ENCODE results near the gene RHBDD1. TPM values are rescaled to one million over a fixed set of nuclear protein-coding genes. Genes with fewer than 3 reads are reported as not detected.

RHBDD1 gene, protein sequence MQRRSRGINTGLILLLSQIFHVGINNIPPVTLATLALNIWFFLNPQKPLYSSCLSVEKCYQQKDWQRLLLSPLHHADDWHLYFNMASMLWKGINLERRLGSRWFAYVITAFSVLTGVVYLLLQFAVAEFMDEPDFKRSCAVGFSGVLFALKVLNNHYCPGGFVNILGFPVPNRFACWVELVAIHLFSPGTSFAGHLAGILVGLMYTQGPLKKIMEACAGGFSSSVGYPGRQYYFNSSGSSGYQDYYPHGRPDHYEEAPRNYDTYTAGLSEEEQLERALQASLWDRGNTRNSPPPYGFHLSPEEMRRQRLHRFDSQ
- polyA plus RNA-seq, result 1 to 10 TPM; 3.9 to 5.2 TPM

DNA sequence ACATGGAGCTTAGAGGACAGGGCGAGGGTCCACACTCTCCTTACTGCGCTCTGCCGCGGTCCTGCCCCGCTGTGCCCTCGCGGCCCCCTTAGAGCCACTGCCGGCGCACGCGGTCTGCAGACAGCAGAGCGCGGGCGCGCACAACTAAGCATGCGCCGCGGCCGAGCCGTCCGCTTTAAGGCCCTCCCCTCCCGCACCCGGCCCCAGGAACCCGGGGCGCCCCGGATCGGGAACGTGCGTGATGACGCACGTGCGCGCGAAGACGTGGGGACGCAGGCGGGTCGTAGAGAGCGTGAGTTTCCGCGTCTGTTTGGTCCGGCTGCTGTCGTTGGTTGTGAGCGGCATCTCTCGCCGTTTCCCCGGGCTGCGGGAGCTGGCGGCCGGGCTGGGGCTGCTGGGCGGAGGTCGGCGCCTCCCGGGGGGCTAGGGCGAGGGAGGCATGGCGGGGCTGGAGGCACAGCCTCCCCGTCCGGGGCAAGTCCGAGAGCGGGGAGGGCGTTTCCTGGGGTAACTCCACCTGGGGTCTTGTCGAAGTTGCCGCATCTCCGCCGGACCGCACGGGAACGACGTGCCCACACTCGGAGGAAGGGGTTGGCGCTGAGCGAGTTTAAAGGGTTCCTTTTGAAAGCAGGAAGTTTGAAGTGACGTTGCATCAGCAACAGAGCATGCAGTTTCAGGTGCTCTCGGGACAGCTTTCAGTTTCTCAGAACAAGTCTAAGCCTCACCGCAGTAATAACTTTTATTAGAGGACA lies at the start of gene RHBDD1:
RHBDD1 (plus strand) TSS at position 259 of the 752 bp plus-strand sequence. CDS start 28,640 bp downstream, outside the sequence.
- Histone ChIP-seq H3K4me1 (ENCODE audit: control insufficient read depth in 2 of 2, insufficient read depth in 2 of 2, low read length in 1 of 2) (peaks cover 3 to 5% of the 10 kb centered on the region in 2 donors), H3K4me3 (ENCODE audit: low read depth in 1 of 2, low read length in 2 of 2) (peak within 1 kb of the TSS; percentile 81 to 90), H3K9me3 (ENCODE audit: control insufficient read depth in 2 of 2, insufficient read depth in 1 of 2, low read depth in 1 of 2, low read length in 1 of 2) (no peaks in the 10 kb centered on the region), H3K27ac (ENCODE audit: low read depth in 2 of 2, low read length in 1 of 2) (peak within 1 kb of the TSS; percentile 100), H3K36me3 (ENCODE audit: control insufficient read depth in 2 of 2, insufficient read depth in 2 of 2, low read length in 1 of 2) (no peaks in the 10 kb centered on the region), H3K27me3 (ENCODE audit: control insufficient read depth in 1 of 2, insufficient read depth in 2 of 2, low read length in 2 of 2) (no peaks in the 10 kb centered on the region)
- 0 to 1% methylated on average over 63 to 75 of the region's 75 CpGs for WGBS, 2 donors

DNA sequence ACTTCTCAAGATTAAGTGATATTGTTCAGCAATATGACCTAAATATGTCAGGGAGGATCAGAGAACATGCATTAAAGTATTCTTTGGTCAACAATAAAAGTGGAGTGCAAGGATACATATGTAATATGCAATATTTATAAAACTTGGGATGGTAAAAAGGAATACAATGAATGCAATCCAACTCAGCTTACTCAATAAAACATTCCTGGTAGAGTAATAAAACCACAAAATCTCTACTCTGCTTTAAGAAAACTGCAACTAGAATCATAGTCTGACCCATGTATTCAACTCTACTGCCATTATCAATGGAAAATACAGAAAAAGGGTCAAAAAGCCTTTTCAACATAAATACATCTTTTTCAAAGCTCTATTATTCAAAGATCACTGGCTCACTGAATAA lies 47.8 kb upstream of the RHBDD1 start:
- Histone ChIP-seq H3K27me3 (ENCODE audit: control insufficient read depth in 1 of 2, insufficient read depth in 2 of 2, low read length in 2 of 2) (no peaks in the 10 kb centered on the region), H3K9me3 (ENCODE audit: control insufficient read depth in 2 of 2, insufficient read depth in 1 of 2, low read depth in 1 of 2, low read length in 1 of 2) (no peaks in the 10 kb centered on the region), H3K4me1 (ENCODE audit: control insufficient read depth in 2 of 2, insufficient read depth in 2 of 2, low read length in 1 of 2) (peaks cover 0 to 2% of the 10 kb centered on the region in 2 donors), H3K36me3 (ENCODE audit: control insufficient read depth in 2 of 2, insufficient read depth in 2 of 2, low read length in 1 of 2) (no peaks in the 10 kb centered on the region), H3K4me3 (ENCODE audit: low read depth in 1 of 2, low read length in 2 of 2) (no peak overlapping the region), H3K27ac (ENCODE audit: low read depth in 2 of 2, low read length in 1 of 2) (no peak overlapping the region)

DNA sequence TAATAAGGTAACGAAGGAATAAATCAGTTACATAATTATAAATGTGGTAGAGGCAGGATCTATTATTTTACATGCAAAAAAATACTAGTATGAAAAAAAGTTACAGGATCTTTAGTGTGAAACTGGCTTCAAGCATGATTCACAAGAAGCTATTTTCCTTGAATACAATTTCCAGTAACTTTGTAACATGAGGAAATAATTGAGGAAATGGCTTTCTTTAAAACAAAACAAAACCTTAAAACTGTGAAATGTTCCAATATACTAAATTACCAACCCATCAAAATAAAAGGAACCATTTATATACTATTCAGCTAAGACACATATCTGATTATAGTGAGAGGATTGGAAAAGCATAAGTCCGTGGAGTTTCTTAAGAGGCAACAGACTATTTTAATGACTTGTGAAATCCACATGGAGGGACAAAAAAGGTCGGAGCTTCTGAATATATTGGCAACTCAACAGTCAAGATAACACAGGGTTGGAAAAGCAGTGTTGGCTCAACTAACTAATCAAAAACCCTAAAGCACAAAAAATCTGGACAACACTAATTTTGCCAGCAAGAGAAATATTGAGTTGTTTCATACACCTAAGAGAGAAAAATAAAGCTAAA lies 46.9 kb upstream of the RHBDD1 start:
- Histone ChIP-seq H3K4me1 (ENCODE audit: control insufficient read depth in 2 of 2, insufficient read depth in 2 of 2, low read length in 1 of 2) (no peaks in the 10 kb centered on the region), H3K4me3 (ENCODE audit: low read depth in 1 of 2, low read length in 2 of 2) (no peak overlapping the region), H3K27me3 (ENCODE audit: control insufficient read depth in 1 of 2, insufficient read depth in 2 of 2, low read length in 2 of 2) (no peaks in the 10 kb centered on the region), H3K27ac (ENCODE audit: low read depth in 2 of 2, low read length in 1 of 2) (no peak overlapping the region), H3K9me3 (ENCODE audit: control insufficient read depth in 2 of 2, insufficient read depth in 1 of 2, low read depth in 1 of 2, low read length in 1 of 2) (no peaks in the 10 kb centered on the region), H3K36me3 (ENCODE audit: control insufficient read depth in 2 of 2, insufficient read depth in 2 of 2, low read length in 1 of 2) (no peaks in the 10 kb centered on the region)
- WGBS, 2 donors, result 60 to 66% methylated on average over 3 of the region's 3 CpGs

DNA sequence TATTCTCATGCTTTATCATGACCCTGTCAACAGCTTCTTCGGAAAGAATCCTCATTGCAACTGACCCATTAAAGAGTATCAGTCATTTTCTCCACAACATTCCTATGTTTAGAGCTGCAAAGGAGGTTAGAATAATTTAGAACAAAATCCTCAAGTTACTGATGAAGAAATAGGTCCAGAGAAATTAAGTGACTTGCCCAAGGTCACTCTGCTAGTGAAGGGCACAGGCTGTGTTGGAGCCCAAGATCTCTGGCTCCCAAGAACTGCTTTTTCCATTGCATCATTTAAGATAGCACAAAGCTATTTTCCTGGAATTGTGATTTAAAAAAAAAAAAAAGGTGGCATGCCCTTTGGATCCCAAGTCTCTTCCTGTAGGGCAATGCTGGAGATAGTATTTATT lies 45.8 kb upstream of the RHBDD1 start:
- Histone ChIP-seq H3K27me3 (ENCODE audit: control insufficient read depth in 1 of 2, insufficient read depth in 2 of 2, low read length in 2 of 2) (no peaks in the 10 kb centered on the region), H3K27ac (ENCODE audit: low read depth in 2 of 2, low read length in 1 of 2) (no peak overlapping the region), H3K36me3 (ENCODE audit: control insufficient read depth in 2 of 2, insufficient read depth in 2 of 2, low read length in 1 of 2) (no peaks in the 10 kb centered on the region), H3K9me3 (ENCODE audit: control insufficient read depth in 2 of 2, insufficient read depth in 1 of 2, low read depth in 1 of 2, low read length in 1 of 2) (no peaks in the 10 kb centered on the region), H3K4me1 (ENCODE audit: control insufficient read depth in 2 of 2, insufficient read depth in 2 of 2, low read length in 1 of 2) (no peaks in the 10 kb centered on the region), H3K4me3 (ENCODE audit: low read depth in 1 of 2, low read length in 2 of 2) (no peak overlapping the region)
- 80 to 87% methylated on average over 1 of the region's 1 CpG for WGBS, 2 donors

DNA sequence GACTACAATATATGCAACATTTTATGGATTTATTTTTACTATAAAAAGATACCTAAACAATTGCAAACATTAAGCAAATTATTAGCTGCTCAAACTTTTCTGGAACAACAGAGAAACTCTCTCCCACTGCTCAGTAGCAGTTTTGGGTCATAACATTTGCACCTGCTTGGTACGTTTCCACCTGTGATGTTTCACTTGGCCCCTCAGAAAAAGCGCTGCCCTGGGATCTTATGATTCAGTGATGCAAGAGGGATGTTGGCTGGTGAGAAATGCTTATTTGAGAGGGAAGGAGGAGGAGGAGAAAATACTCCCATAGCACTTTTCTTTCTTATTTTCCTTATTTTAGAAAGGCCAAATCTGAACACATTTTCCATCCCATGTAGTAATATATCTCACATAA lies 45.4 kb upstream of the RHBDD1 start:
- Histone ChIP-seq H3K27me3 (ENCODE audit: control insufficient read depth in 1 of 2, insufficient read depth in 2 of 2, low read length in 2 of 2) (no peaks in the 10 kb centered on the region), H3K36me3 (ENCODE audit: control insufficient read depth in 2 of 2, insufficient read depth in 2 of 2, low read length in 1 of 2) (no peaks in the 10 kb centered on the region), H3K4me1 (ENCODE audit: control insufficient read depth in 2 of 2, insufficient read depth in 2 of 2, low read length in 1 of 2) (peaks cover 0 to 3% of the 10 kb centered on the region in 2 donors), H3K27ac (ENCODE audit: low read depth in 2 of 2, low read length in 1 of 2) (peak overlapping the region in 1 of 2 donors; percentile 92), H3K4me3 (ENCODE audit: low read depth in 1 of 2, low read length in 2 of 2) (peak overlapping the region in 1 of 2 donors; percentile 70), H3K9me3 (ENCODE audit: control insufficient read depth in 2 of 2, insufficient read depth in 1 of 2, low read depth in 1 of 2, low read length in 1 of 2) (no peaks in the 10 kb centered on the region)
- 79 to 80% methylated on average over 2 of the region's 2 CpGs for WGBS, 2 donors

DNA sequence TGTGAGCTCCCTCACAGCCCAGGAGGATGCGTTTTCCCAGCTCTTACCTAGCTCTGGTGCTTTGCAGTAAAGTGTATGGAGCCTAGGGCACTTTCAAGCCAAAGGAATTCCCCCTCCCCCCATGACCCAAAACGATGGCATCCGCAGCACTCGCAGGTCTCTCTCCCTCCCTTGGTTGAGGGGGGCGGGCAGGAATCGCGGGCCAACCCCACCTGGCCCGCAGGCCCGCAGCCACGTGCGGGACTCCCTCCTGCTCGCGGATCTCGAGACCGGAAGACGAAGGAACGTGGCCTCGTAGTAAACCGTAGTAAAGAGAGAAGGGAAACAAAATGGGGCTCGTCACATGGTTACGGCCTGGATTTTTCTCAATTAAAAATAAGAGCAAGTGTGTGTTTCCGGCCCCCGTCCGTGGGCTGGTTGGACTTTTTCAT lies 44.8 kb upstream of the RHBDD1 start:
- Histone ChIP-seq H3K27ac (ENCODE audit: low read depth in 2 of 2, low read length in 1 of 2) (peak overlapping the region; percentile 87 to 92), H3K4me1 (ENCODE audit: control insufficient read depth in 2 of 2, insufficient read depth in 2 of 2, low read length in 1 of 2) (peaks cover 0 to 9% of the 10 kb centered on the region in 2 donors), H3K27me3 (ENCODE audit: control insufficient read depth in 1 of 2, insufficient read depth in 2 of 2, low read length in 2 of 2) (no peaks in the 10 kb centered on the region), H3K4me3 (ENCODE audit: low read depth in 1 of 2, low read length in 2 of 2) (peak overlapping the region; percentile 63 to 70), H3K9me3 (ENCODE audit: control insufficient read depth in 2 of 2, insufficient read depth in 1 of 2, low read depth in 1 of 2, low read length in 1 of 2) (no peaks in the 10 kb centered on the region), H3K36me3 (ENCODE audit: control insufficient read depth in 2 of 2, insufficient read depth in 2 of 2, low read length in 1 of 2) (no peaks in the 10 kb centered on the region)
- 1% methylated on average over 24 of the region's 24 CpGs for WGBS, 2 donors

DNA sequence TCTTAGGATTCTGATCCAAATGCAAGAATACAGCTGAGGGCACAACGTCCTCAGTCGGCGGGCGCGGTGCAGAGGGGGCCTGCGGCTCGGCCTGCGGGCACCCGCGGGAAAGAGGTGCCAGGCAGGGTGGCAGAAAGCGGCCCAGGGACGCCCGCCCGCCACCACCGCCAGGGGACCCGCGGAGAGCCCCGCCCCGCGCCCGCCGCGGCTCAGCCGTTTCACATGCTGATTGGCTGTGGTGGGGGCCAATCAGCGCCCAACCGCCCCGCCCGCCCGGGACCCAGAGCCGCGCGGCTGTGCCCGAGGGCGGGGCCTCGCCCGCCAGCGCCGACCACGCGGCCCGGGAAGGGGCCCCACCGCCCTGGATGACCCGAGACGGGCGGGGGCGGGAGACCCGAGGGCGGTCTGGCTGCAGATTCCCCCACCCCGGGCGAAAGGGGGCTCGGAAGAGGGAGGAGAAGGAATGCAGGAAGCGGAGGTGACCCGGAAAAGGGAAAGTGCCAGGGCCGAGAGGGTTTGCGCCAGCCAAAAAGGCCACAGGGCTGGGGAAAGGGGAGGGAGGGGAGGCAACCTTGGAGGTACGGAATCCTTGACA lies 44.3 kb upstream of the RHBDD1 start:
- Histone ChIP-seq H3K27me3 (ENCODE audit: control insufficient read depth in 1 of 2, insufficient read depth in 2 of 2, low read length in 2 of 2) (no peaks in the 10 kb centered on the region), H3K4me1 (ENCODE audit: control insufficient read depth in 2 of 2, insufficient read depth in 2 of 2, low read length in 1 of 2) (peaks cover 0 to 13% of the 10 kb centered on the region in 2 donors), H3K9me3 (ENCODE audit: control insufficient read depth in 2 of 2, insufficient read depth in 1 of 2, low read depth in 1 of 2, low read length in 1 of 2) (no peaks in the 10 kb centered on the region), H3K27ac (ENCODE audit: low read depth in 2 of 2, low read length in 1 of 2) (peak overlapping the region; percentile 87 to 92), H3K4me3 (ENCODE audit: low read depth in 1 of 2, low read length in 2 of 2) (peak overlapping the region; percentile 63 to 70), H3K36me3 (ENCODE audit: control insufficient read depth in 2 of 2, insufficient read depth in 2 of 2, low read length in 1 of 2) (no peaks in the 10 kb centered on the region)
- WGBS, 2 donors, result 0% methylated on average over 46 to 56 of the region's 56 CpGs

DNA sequence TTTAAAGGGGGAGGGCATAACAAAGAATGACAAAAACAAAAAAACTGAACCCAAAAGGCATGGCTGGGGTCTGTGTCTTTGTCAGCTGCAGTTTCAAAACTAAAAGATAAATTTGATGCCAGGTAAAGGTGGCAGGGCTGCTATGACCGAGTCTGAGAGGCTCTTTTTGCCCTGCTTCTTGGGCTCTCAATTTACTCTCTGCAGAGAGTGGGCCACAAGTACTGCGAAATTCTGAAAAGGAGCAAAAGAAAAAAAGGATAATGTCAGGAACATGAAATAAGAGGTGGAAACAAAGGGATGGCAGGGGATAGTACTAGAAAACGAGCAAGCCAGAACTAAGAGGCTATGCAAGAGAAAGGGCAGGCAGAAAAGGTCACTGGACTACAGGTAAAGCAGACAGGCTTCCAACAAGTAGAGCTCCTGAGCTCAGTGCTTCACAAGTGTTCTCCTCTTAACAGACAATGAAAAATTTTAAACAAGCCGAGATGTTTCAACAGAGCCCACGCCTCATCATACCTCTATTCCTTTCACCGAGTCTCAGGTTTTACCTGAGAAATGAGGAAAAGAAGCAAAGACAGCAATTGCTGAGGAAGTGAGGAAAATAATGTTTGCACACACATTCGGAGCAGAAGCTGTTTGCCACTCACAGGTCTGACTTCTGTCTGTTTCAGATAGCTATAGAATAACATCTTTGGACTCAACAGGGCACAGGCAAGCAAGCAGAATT lies 43.5 kb upstream of the RHBDD1 start:
- Histone ChIP-seq H3K4me3 (ENCODE audit: low read depth in 1 of 2, low read length in 2 of 2) (peak overlapping the region in 1 of 2 donors; percentile 70), H3K4me1 (ENCODE audit: control insufficient read depth in 2 of 2, insufficient read depth in 2 of 2, low read length in 1 of 2) (peaks cover 0 to 15% of the 10 kb centered on the region in 2 donors), H3K27me3 (ENCODE audit: control insufficient read depth in 1 of 2, insufficient read depth in 2 of 2, low read length in 2 of 2) (no peaks in the 10 kb centered on the region), H3K27ac (ENCODE audit: low read depth in 2 of 2, low read length in 1 of 2) (peak overlapping the region; percentile 58 to 87), H3K9me3 (ENCODE audit: control insufficient read depth in 2 of 2, insufficient read depth in 1 of 2, low read depth in 1 of 2, low read length in 1 of 2) (no peaks in the 10 kb centered on the region), H3K36me3 (ENCODE audit: control insufficient read depth in 2 of 2, insufficient read depth in 2 of 2, low read length in 1 of 2) (no peaks in the 10 kb centered on the region)
- 28 to 32% methylated on average over 7 of the region's 7 CpGs for WGBS, 2 donors

DNA sequence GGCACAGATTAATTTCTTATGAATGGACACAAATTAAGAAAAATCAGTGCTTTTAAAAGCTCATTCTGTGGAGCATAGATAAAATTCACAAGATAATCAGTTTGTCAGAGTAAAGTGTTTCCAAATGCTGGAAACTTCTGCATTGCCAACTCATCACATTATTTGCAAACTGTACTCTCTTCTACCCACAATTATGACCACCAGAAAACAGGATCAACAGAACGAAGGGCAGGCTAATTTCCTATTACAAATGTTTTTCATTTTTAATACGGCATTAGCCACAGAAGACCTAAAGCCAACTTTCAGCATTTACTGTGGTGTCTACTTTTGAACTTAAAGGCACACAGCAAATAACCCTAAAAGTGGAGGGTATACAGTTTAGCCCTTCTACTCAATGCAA lies 42.2 kb upstream of the RHBDD1 start:
- no peak overlapping the region for H3K27ac ChIP-seq (ENCODE audit: low read depth in 2 of 2, low read length in 1 of 2)
- 8 to 28% methylated on average over 2 of the region's 2 CpGs for WGBS, 2 donors
- H3K4me1 ChIP-seq (ENCODE audit: control insufficient read depth in 2 of 2, insufficient read depth in 2 of 2, low read length in 1 of 2), result peaks cover 4 to 23% of the 10 kb centered on the region in 2 donors
- peak overlapping the region in 1 of 2 donors; percentile 59 for H3K4me3 ChIP-seq (ENCODE audit: low read depth in 1 of 2, low read length in 2 of 2)
- no peaks in the 10 kb centered on the region for H3K36me3 ChIP-seq (ENCODE audit: control insufficient read depth in 2 of 2, insufficient read depth in 2 of 2, low read length in 1 of 2)
- no peaks in the 10 kb centered on the region for H3K27me3 ChIP-seq (ENCODE audit: control insufficient read depth in 1 of 2, insufficient read depth in 2 of 2, low read length in 2 of 2)
- H3K9me3 ChIP-seq (ENCODE audit: control insufficient read depth in 2 of 2, insufficient read depth in 1 of 2, low read depth in 1 of 2, low read length in 1 of 2), result peaks cover 0 to 4% of the 10 kb centered on the region in 2 donors

All from esophagus (tissue), 2 donors.